Testis (tissue), 2 donors: ENCODE data around the gene CDCA8.

Source experiments
- CTCF ChIP-seq, 3 experiments: fragments of 450-650 bp in 2 of 3; fragments of 200-600 bp in 1 of 3; sonication (generic) in 1 of 3; IDR thresholded peaks; one replicate each; pipeline ENCODE4 v1.5.1; 2016 to 2019; ENCODE audit warnings: antibody characterized with exemption in 3 of 3, mild to moderate bottlenecking in 2 of 3, moderate library complexity in 1 of 3
- POLR2A ChIP-seq: fragments of 450-650 bp; IDR thresholded peaks from one replicate; pipeline ENCODE4 v1.6.1; 2017; ENCODE audit warnings: antibody characterized with exemption, mild to moderate bottlenecking, moderate library complexity

- no peak for TF ChIP-seq CTCF (IDR thresholded peaks at IDR 0.05)
- no peak for TF ChIP-seq POLR2A
Observed at GRCh38 chr1:37728416-37728815, 36.1 kb downstream of the CDCA8 start.
